ENCODE measurements around the gene FAAP20. TPM values are rescaled to one million over a fixed set of nuclear protein-coding genes. Genes with fewer than 3 reads are reported as not detected.

FAAP20 gene
- total and polyA plus RNA-seq, 2 of the 8 experiments (the other 6 are each of a cell fraction or from before 2014, with no cell fraction given): 58.4 to 99.8 TPM

DNA sequence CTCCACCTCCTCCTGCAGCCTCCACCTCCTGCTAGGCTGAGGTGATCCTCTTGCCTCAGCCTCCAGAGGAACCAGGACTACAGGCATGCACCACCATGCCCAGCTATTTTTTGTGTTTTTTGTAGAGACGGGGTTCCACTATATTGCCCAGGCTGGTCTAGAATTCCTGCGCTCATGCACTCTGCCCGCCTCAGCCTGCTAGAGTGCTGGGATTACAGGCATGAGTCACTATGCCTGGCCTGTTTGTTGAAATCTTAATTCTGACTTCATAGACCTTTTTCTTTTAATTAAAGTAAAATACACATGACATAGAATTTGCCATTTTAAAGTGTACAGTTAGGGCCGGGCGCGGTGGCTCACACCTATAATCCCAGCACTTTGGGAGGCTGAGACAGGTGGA, 42.7 kb downstream of the FAAP20 start (continued):
- TF ChIP-seq RFX5 (IDR thresholded peaks at IDR 0.05; ENCODE audit: borderline replicate concordance, low read depth, low read length) (no peak), CBX5 (IDR thresholded peaks at IDR 0.05; ENCODE audit: low read depth, low read length) (no peak), SUZ12 (IDR thresholded peaks at IDR 0.05; ENCODE audit: low read length) (no peak)

All from H1 (cell line).